Middle frontal gyrus (tissue), 1 donor: ENCODE measurements around the gene ICAM3.
"Not testable (repeated sequence)": the region's sequence is repeated elsewhere in the genome, so short reads cannot be mapped to it uniquely, and the experiment has no call there.

Source experiments
- DNase-seq: peaks from one replicate; pipeline ENCODE4 v3.0.0-alpha.2; 2015; ENCODE audit warnings: low spot score; ENCODE audit errors: extremely low spot score

Gene ICAM3

GRCh38 chr19:10352764-10353671 lies 13.6 kb upstream of the ICAM3 start:
- no peak for DNase-seq

- DNase-seq: no peak
Observed at GRCh38 chr19:10346509-10346908, 7.1 kb upstream of the ICAM3 start.

- peak; percentile 24 for DNase-seq
Observed at GRCh38 chr19:10344780-10345179, 5.4 kb upstream of the ICAM3 start.

DNA sequence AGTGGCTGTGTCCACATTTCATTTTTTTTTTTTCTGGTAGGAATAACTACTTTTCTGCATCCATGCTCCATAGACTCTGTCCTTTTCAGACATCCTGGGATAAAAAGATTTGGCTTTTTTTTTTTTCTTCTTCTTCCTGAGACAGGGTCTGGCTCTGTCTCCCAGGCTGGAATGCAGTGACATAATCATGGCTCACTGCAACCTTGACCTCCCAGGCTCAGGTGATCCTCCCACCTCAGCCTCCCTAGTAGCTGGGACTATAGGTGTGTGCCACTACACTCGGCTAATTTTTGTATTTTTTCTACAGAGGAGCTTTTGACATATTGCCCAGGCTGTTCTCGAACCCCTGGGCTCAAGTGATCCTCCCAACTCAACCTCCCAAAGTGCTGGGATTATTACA lies 4.1 kb upstream of the ICAM3 start:
- no peak for DNase-seq

DNA sequence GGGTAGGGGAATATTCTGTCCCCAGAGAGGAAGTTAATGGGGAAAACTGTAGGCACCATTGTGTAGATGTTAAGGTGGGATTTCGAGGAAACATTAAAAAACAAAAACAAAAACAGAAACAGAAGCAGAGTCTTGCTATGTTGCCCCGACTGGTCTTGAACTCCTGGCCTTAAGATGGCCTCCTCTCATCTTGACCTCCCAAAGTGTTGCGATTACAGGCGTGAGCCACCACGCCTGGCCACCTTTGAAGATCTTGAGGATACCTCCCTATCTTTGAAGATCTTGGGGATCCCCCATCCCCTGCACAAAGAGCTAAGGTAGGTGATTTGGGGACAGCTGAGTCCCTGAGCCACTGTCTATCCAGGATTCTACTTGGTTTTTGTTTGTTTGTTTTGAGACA lies 553 bp upstream of the ICAM3 start:
- DNase-seq: no peak

GRCh38 chr19:10338940-10339339 lies 484 bp downstream of the ICAM3 start:
- no peak for DNase-seq

- DNase-seq: not testable (repeated sequence)
Observed at GRCh38 chr19:10336725-10337124, 2.7 kb downstream of the ICAM3 start.

DNA sequence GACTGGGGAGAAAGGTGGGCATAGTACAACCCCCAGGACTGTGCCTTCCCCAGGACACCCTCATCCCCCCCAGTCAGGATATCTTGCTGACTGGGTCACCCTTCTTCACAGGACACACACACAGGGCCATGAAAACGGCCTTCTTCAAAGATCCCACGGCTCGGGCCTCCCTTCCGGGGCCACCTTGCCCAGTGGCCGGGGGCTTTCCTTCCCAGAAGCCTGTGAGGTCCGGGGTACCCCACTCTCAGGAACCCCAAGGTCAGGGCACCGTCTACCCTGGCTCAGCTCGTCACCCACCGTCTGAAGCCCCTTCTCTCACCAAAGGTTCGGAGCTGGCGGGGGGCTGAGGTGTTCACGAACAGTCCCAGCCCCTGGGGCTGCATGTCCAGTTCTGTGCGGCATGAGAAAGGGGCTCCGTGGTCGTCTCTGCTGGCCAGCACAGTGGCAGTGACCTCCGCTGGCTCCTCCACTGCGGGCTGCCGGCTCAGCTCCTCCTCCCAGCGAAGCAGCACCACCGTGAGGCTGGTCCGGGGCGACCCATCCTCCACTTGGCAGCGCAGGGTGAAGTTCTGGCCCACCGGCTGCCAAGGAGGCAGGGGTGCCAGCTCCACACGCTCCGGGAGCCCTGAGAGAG lies 4.0 kb downstream of the ICAM3 start:
- DNase-seq: no peak

GRCh38 chr19:10334588-10335351 lies 4.7 kb downstream of the ICAM3 start:
- no peak for DNase-seq

DNA sequence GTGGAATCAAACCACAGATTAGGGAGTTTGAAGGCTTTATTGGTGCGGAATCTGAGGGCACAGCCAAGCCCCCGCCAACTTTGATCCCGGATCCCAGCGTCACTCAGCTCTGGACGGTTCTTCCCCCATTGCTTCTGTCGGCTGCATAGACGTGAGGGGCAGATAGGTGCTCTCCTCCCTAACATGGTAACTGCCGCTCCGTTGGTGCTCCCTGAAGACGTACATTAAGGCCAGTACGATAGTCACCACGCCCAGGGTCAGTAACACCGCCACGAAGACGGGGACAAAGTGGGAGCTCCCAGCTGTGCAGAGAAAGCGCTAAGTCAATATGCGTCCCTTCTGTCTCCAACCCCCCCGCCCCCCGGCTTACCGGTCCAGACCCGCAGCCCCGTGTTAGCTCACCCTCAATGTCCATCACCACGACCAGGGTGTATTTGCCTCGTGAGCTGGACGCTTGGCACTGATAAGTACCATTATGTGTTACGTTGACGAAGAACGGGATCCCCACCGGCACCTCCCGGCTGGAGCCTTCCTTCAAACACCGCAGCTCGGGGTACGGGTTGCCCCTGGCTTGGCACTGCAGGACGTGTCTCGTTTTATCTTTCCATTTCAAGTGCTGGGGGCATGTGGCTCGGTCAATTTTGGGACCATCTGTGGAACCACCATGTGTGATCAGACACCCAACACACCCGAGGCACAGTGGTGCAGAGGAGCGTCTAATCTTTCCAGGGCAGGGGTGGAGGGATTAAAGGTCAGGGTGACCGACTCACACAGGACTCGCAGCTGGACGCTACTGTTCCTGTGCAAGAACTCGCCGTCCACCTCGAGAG lies 5.5 kb downstream of the ICAM3 start:
- DNase-seq: no peak

DNA sequence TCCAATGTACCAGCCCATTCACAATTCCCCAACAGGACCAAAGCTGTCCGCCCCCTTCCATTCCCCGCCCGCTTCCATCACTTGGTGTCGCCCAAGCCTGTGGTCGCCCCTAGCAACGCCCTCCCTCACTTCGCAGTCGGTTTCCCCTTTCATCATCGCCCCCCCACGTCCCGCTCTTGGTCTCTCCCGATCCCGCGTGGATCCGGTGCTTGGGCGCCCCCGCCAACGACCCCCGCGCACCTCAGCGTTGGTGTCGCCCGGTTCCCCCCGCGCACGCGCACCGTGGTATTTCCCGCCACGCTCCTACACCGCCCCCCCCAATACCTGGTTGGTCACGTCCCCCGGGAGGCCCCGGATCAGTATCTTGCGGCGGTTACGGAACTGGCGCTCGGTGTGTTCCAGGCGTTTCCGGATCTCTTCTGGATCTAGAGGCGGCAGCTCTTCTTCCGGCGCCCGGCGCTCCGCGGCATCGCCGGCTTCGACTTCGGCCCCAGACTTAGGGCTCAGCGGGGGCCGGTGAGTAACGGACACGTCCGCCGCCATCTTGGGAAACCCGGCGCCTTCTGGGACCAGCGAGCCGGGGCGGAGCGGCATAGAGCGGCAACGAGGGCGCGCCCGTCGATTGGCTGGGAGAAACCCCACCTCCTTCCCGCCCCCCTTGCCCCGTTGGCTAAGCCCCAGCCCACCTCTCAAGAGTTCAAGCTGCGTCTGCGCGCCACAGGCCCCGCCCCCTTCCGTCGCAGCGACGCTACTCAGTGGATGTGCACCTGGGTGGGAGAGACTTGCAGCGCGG lies 6.3 kb downstream of the ICAM3 start, which contains the start of gene RAVER1:
Gene RAVER1, minus strand, starts transcription at position 565 of the 793 bp plus-strand sequence. Its CDS starts 22 bp downstream, at position 543.
- peak; percentile 92 for DNase-seq

DNA sequence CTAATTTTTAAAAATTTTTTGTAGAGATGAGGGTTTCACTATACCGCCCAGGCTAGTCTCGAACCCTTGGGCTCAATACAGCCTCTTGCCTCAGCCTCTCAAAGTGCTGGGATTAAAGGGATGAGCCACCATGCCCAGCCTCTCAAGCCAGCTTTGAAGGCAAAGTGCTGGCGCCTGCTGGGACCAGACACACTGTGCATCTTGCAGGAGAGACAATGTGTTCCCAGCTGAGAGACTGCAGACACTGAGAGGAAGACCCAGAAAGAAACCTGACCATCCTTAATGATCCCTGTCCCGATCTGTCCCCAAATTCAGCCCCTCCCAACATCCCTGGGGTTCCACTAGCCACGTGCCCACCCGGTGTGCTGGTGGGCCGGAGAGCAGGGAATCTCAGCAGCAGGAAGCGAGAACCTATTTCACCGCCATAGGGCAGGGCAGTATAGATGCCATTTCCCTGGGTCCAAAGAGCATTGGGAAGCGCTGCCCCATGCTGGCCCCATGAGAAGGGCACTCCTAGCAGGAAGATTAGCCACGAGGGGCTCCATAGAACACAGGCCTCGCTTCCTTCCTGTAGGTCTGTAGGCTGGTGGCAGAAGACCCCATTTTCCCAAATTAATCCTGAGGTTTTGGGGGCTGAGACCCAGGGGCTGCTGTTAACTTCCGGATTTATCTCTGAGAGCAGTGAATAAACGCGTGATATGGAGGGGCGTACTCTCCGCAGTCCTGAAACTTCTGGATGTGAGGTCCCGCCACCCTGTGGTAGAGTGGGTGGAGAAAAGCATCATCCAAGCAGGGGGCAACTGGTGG lies 7.1 kb downstream of the ICAM3 start:
- no peak for DNase-seq

DNA sequence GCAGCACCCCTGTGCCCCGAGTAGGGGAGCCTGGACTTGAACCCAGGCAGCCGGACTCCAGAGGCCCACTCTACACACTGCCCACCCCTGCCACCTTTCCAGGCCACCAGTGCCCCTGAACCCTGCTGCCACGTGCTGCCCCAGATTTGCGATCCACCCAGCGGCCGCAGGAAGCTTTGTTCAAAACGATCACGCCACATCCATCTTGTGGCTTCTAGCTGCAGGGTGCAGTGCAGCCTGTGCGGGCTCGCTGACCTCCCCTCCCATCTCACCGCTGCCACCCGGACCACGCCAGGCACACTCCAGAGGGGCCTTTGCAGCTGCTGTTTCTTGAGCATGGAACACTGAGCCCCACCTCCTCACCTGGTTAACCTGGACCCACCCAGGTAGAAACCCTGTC lies 9.9 kb downstream of the ICAM3 start:
- no peak for DNase-seq

GRCh38 chr19:10328558-10329429 lies 10.6 kb downstream of the ICAM3 start:
- no peak for DNase-seq

- no peak for DNase-seq
Observed at GRCh38 chr19:10327793-10328192, 11.6 kb downstream of the ICAM3 start.

GRCh38 chr19:10325732-10326131 lies 13.7 kb downstream of the ICAM3 start:
- no peak for DNase-seq

GRCh38 chr19:10321874-10322835 lies 17.3 kb downstream of the ICAM3 start:
- DNase-seq: no peak
